GM18858 (cell line): ENCODE measurements around the gene C1QTNF7.

ENCODE experiments used
- ATAC-seq: cut with Tn5 transposase; IDR thresholded peaks from one replicate; pipeline ENCODE4 v1.9.1; 2021; ENCODE audit not compliant: unreplicated experiment

The C1QTNF7 gene

GRCh38 chr4:15427701-15428100, at the start of gene C1QTNF7:
C1QTNF7 (plus strand) TSS chr4:15428033; CDS start chr4:15435744, 7,711 bp downstream.
- no peak for ATAC-seq

- ATAC-seq: no peak
Measured at GRCh38 chr4:15378062-15378461, 49.8 kb upstream of the C1QTNF7 start.

DNA sequence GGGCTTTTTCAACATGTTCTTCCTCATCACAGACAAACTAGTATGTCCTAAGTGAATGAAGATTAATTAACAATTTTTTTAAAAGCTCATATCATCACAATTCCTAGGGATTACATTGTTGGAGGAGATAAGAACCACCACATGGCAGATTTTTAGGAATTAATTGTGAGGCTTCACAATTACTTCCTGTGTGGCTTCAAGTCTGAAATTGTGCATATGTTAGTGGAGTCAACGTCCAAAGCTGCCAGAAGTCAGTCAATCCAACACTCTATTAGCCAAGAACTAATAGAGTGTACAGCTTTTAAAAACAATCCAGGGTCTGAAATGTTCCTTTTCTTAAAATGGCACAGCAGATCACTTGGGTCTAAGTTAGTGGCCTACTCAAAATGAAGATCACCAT, 49.3 kb upstream of the C1QTNF7 start:
- no peak for ATAC-seq

GRCh38 chr4:15381806-15382338, 46.0 kb upstream of the C1QTNF7 start:
- no peak for ATAC-seq

DNA sequence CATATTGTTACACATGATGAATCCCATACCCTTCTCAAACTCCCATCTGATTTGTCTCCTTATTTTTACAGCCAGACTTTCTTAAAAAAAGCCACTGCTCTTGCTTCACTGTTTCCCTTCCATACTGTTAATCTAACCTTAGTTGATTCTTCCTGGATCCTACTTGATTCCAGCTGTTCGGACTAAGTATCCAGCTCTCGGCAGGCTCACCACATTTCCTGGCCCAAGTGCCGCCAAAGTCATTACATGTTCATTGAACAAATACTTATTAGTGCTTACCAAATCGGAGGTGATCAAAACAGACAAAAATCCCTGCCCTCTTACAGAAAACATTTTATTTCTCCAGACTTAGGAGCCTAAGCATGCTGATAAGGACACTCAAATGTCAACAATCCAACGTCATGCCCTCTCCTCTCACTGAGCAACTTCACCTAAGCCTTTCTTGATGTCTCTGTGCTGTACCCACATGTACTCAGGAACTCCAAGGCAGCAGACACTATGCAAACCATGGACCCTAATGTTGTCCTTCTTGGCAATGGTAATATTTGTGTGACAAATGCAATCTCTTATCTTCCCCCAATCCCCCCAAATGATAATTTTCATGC, 45.1 kb upstream of the C1QTNF7 start:
- no peak for ATAC-seq

DNA sequence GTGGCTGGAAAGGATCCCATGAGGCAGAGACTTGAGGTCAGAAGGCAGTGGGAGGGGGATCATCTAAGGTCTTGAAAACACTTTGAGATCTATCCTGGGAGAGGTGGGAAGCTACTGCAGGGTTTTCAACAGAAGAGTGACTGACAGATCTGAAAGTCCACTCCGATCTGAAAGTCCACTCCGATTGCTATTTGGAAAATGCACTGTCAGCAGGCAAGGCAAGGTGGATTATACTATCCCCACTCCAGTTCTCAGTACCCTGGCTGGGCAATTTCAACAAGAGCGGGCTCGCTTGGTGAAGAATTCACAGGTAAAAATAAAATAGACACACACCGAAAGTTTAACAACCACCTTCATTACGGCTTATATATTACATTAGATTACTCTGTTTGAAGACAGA, 42.3 kb upstream of the C1QTNF7 start:
- ATAC-seq: no peak

DNA sequence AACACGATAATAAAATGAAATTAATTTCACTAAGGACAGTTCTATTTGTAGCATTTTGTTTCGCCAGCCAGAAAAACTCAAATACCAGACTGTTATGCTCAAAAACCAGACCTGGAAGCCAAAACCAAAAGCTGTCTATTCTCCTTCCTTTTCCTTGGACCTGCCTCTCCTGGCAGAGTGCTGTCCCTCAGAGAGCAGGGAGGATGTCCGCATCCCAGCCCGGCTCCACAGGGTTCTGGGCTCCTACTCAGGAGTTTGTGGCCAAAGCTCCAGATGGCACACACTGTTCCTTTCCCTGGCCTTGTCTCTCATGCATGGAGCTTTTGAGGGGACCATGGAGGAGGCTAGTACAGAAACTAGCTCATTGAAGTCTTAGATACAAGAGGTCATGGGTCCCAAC, 41.9 kb upstream of the C1QTNF7 start:
- no peak for ATAC-seq

DNA sequence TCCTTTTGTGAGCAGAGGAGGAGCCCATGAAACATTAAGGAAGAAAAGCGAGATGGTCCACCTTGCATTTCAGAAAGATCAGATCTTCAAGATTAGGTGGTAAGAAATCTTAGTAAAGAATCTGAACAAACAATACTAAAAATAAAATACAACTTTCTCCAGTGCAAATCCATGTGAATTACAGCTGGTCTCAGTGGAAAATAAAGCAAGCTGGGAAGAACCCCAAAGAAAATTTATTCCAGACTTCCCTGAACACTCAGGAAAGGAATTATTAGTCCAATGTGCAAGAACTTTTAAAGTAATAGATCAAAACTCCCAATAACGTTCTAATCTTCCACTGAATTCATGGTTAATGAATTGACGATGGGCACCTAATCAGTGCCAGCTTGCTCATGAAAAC, 37.3 kb upstream of the C1QTNF7 start:
- ATAC-seq: no peak

GRCh38 chr4:15392053-15392805, 35.6 kb upstream of the C1QTNF7 start:
- ATAC-seq: no peak

DNA sequence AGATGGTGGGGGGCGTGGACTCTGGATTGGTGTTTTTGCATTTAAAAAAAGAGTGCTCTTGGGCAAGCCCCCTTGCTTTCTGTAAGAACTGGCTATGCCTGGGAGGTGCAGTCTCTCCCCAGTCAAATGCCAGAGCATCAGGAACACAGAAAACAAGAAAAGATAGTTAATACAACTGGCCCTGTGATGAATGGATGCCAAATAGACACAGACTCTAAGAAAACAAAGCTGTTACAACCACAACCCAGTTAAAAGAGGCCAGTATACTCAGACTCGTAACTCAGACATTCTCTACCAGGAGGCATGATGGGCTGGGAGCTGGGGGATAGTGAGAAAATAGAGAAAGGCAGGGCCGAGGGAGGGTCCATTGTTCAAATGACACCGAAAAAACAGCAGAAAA, 32.5 kb upstream of the C1QTNF7 start:
- ATAC-seq: no peak

DNA sequence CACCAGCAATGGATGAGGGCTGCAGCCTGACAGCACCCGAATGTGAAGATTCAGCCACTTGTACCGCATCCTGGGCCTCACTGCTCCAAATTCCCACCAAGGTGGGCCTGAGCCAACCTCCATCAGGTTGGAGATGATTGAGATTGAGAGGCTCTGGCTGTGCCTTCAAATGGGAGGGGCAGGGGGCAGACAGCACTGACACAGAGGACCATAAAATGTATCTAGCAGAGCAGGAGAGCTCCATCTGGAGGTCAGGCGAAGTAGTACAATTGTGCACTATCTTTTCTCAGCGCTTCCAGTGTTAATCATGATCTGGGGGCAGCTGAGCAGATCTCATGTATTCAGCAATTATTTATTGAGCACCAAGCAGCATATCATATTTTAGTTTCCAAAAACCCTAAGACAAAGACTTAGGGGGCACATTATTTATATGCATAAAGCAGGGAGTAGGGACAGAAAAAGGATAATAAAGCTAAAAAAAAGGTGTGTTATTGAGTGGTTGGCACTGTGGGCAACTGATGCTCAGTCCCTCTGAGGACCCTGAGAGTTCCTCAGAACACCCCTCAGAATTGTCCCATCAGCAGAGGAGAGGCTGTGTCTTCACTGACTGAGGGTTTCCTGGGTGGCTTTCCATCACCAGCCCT, 31.6 kb upstream of the C1QTNF7 start:
- ATAC-seq: peak; percentile 88

DNA sequence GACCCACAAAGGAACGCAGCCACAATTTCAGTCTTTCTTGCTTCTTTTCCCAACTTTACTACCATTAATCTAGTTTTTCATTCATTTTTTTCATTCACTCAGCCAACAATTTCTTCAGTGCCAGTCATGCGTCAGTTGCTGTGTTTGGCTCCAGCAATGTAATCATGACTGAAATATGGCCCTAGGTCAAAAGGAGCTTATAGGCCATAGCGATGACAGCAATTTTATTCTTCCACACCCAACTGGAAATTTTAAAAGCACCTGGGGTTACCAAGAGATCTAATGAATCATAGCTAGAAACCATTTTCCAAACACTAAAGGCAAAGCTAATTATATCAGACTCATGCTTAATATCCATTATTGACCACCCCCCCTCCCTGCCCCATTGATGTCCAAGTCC, 29.8 kb upstream of the C1QTNF7 start:
- no peak for ATAC-seq

GRCh38 chr4:15398732-15399131, 29.1 kb upstream of the C1QTNF7 start:
- ATAC-seq: no peak

DNA sequence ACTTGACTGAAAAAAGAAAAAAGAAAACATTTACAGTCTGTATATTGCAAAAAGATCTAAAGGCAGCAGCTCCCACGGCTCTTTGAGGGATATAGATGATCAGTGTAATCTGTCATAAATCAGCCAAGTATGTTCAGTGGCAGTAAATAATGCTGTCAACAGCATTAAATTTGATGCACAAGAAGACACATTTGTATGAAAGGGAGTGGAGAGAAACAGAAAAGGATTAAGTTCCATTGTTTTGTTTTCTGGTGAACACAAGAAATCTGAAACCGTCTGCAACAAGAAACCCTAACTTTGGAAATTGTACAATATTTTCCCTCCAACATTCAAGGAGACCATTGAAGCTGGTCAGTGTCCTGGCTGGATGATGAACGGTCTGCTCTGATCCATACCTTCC, 27.6 kb upstream of the C1QTNF7 start:
- ATAC-seq: no peak

DNA sequence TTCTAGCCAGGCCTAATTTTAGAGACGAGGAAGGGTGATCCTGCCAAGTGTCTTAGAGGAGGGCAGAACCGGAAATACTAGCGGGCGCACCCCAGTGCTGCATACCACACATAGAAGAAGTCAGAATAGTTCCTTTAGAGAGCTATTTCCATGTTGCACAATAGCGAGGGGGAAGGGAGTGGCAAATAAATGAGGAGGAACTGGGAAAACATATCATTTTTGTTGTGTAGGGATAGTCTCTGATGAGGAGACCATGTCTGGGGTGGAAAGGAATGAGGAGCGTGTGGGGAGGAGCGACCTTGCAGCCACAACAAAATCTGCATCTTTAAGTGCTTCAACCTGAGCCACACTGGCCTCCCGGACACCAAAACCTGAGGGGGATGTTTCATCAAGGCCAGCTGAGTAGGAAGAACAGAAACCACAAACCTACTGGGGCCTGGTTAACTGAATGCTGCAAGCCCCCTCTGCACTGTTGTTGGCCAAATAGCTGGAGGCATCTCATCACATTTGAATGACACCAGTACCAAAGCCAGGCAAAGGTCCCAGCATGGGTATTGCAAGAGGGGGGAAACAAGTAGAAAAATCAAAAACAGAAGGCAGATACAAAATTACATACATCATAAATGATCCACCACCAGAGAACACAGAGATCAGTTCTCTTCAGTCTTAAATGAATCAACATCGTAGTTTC, 26.7 kb upstream of the C1QTNF7 start:
- ATAC-seq: peak; percentile 45

GRCh38 chr4:15402146-15402545, 25.7 kb upstream of the C1QTNF7 start:
- ATAC-seq: no peak

GRCh38 chr4:15402974-15403373, 24.9 kb upstream of the C1QTNF7 start:
- ATAC-seq: no peak

DNA sequence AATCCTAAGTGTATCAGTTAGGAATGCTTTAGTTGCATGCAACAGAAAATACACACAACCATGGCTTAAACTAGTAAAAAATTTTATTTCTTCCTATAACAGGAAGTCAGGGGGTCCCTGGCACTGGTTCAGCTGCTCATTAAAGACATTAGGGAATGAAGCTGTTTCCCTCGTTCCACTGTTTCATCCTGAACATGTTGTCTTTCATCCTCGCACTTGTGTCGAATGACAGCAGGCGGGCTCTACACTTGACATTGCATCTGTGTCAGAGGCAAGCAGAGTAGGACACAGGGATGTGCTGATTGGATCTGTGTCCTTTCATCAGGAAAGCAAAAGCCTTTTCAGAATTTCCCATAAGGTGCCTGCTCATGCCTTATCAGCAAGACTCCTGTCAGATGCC, 22.8 kb upstream of the C1QTNF7 start:
- no peak for ATAC-seq

- no peak for ATAC-seq
Measured at GRCh38 chr4:15410750-15411149, 17.1 kb upstream of the C1QTNF7 start.

DNA sequence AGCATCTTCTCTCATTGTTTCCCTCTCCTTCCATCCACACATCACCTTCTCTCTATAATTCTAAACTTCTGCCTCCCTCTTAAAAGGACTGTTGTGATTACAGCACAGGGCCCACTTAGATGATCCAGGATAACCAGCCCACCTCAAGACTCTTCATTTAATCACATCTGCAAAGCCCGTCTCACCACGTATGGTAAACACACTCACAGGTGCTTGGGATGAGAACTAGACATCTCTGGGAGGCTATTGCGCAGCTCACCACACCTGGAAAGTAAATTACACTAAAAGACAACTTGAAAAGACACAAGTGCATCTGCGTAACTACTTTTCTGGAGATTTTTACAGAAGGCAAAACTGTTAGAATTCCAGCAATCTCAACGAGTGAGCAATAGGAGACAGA, 15.4 kb upstream of the C1QTNF7 start:
- no peak for ATAC-seq

- no peak for ATAC-seq
Measured at GRCh38 chr4:15413010-15413622, 14.7 kb upstream of the C1QTNF7 start.
